Skeletal muscle tissue (tissue), 4 donors: ENCODE measurements around the gene QRICH1. TPM values are rescaled to one million over a fixed set of nuclear protein-coding genes. Genes with fewer than 3 reads are reported as not detected.

ENCODE experiments used
- H3K27ac ChIP-seq: one replicate; pipeline ENCODE4 v1.7.0; 2013; ENCODE audit warnings: mild to moderate bottlenecking, low read depth, low read length, inconsistent platforms
- H3K27me3 ChIP-seq, 3 donors: one replicate each; pipeline ENCODE4 v1.7.0; 2013; ENCODE audit warnings: low read length in 3 of 3; ENCODE audit not compliant: control insufficient read depth in 3 of 3, insufficient read depth in 3 of 3
- H3K36me3 ChIP-seq, 3 donors: one replicate each; pipeline ENCODE4 v1.7.0; 2013; ENCODE audit warnings: low read length in 3 of 3; ENCODE audit not compliant: control insufficient read depth in 3 of 3, insufficient read depth in 3 of 3
- H3K4me1 ChIP-seq, 3 donors: one replicate each; pipeline ENCODE4 v1.7.0; 2013; ENCODE audit warnings: low read length in 3 of 3, mild to moderate bottlenecking in 3 of 3; ENCODE audit not compliant: control insufficient read depth in 3 of 3, insufficient read depth in 3 of 3
- H3K4me3 ChIP-seq, 3 donors: one replicate each; pipeline ENCODE4 v1.7.0; 2013; ENCODE audit warnings: low read length in 3 of 3
- H3K9ac ChIP-seq, 3 donors: one replicate each; pipeline ENCODE4 v1.7.0; 2013; ENCODE audit warnings: low read length in 3 of 3, mild to moderate bottlenecking in 3 of 3, moderate library complexity in 2 of 3, low read depth in 1 of 3
- H3K9me3 ChIP-seq, 3 donors: one replicate each; pipeline ENCODE4 v1.7.0; 2013; ENCODE audit warnings: low read length in 3 of 3; ENCODE audit not compliant: control insufficient read depth in 3 of 3
- total RNA-seq: library from RNA; depleted of rRNA; stranded (reverse); fragments of >200 nt; gene quantifications from one replicate; pipeline ENCODE4 v1.2.3, GENCODE V29; 2014
- donor health status: Osteomylitis.

QRICH1 gene
- total RNA-seq, 1 donor from 2014 or later = 92.9 TPM

DNA sequence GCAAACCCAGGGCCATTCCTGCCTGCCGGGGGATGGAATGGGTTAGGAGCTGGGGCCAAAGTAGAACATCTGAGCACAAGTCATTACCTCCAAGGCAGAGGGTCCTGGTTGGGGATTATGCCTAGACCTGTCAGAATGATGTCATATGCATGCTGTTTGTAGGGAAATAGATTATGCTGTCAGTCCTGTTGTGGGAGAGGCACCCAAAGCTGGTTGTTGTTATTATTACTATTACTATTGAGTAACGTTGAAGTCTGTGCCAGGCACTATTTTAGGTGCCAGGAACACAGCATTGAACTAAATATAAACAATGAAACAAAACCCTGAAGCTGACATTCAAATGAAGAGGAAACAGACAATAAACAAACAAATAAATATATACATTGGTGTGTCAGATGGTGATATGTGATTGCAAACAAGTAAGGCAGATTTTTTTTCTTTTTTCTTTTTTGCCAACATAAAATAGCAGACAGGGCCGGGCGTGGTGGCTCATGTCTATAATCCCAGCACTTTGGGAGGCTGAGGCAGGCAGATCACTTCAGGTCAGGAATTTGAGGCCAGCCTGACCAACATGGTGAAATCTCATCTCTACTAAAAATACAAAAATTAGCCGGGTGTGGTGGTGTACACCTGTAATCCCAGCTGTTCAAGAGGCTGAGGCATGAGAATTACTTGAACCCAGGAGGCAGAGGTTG, 101.9 kb downstream of the QRICH1 start:
- no peaks in the 10 kb centered on the region for H3K27me3 ChIP-seq
- H3K9ac ChIP-seq = peak overlapping the region in 2 of 3 donors; percentile 80 to 92
- H3K9me3 ChIP-seq = no peaks in the 10 kb centered on the region
- peak overlapping the region; percentile 87 for H3K27ac ChIP-seq
- peaks cover 25 to 33% (median 28%) of the 10 kb centered on the region in 3 donors for H3K4me1 ChIP-seq
- H3K4me3 ChIP-seq = peak overlapping the region; percentile 82 to 91 (median 88)
- H3K36me3 ChIP-seq = peaks cover 0 to 7% (median 6%) of the 10 kb centered on the region in 3 donors

DNA sequence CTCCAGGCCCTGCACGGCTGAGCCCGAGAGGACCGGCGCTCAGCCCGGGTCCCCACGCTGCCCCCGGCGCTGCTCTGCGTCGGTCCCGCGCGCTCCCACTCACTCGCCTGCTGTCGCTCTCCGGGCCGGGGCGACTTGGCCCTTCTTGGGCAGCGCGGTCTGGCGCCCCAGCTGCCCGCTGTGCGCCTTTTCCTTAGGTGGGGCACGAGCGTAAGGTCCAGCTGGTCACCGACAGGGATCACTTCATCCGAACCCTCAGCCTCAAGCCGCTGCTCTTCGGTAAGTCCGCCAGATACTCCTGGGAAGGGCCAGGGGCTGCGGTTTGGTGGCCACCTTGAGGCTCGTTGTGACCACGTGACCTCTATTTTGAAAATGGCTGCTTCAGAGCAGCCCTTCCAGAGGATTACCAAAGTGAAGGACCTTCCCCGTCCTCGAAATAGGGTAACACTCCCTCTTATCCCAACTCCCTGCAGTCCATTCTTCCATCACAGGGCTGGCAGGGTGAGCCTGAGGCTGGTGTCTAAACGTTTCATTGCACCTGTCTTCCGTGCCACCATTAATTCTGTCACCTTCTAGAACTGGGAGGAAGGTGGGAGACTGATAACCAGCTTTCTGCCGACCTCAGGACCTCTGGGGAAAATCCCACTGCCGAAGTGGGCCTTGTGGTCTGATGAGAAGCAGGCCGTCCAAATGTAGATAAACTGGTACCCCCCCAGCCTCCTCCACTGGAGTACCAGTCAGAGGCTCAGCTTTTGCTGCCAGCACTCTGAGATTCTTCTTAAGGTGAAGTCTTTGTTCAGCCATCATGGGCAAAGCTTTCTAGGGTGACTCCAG, 103.0 kb downstream of the QRICH1 start:
- H3K9me3 ChIP-seq = no peaks in the 10 kb centered on the region
- peaks cover 5 to 11% (median 9%) of the 10 kb centered on the region in 3 donors for H3K36me3 ChIP-seq
- H3K27me3 ChIP-seq = no peaks in the 10 kb centered on the region
- H3K4me3 ChIP-seq = peak overlapping the region; percentile 82 to 91 (median 88)
- peak overlapping the region; percentile 87 for H3K27ac ChIP-seq
- H3K4me1 ChIP-seq = peaks cover 25 to 33% (median 28%) of the 10 kb centered on the region in 3 donors
- H3K9ac ChIP-seq = peak overlapping the region; percentile 80 to 92 (median 86)

DNA sequence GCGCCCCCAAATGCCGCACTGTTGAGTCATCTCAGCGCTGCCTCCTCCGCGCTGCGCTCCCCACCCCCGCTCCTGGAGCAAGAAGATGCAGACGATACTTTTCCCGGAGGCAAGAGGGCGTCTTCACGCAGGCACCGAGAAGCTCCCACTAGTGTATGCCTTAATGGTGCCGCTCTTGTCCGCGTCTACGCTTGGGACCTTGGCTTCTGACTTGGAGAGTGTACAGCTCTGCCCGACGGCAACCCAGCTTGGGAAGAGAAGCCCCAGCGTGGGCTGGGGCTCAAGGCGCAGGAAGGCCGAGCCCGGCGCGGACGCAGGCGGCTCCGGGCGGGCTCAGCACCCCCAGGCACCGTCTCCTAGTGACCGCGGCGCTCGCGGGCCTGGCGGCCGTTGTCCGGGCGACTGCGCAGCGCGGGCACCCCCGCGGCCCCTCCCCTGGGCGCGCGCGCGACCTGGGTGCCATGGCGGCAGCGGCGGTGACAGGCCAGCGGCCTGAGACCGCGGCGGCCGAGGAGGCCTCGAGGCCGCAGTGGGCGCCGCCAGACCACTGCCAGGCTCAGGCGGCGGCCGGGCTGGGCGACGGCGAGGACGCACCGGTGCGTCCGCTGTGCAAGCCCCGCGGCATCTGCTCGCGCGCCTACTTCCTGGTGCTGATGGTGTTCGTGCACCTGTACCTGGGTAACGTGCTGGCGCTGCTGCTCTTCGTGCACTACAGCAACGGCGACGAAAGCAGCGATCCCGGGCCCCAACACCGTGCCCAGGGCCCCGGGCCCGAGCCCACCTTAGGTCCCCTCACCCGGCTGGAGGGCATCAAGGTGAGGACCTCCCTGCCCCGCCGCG, 103.9 kb downstream of the QRICH1 start, which contains the start of gene P4HTM:
Gene P4HTM (plus strand): TSS at position 446 of the 840 bp plus-strand sequence. CDS start 16 bp downstream, at position 462.
- Histone ChIP-seq H3K4me1 (peaks cover 25 to 33% (median 28%) of the 10 kb centered on the region in 3 donors), H3K36me3 (peaks cover 7 to 16% (median 10%) of the 10 kb centered on the region in 3 donors)

DNA sequence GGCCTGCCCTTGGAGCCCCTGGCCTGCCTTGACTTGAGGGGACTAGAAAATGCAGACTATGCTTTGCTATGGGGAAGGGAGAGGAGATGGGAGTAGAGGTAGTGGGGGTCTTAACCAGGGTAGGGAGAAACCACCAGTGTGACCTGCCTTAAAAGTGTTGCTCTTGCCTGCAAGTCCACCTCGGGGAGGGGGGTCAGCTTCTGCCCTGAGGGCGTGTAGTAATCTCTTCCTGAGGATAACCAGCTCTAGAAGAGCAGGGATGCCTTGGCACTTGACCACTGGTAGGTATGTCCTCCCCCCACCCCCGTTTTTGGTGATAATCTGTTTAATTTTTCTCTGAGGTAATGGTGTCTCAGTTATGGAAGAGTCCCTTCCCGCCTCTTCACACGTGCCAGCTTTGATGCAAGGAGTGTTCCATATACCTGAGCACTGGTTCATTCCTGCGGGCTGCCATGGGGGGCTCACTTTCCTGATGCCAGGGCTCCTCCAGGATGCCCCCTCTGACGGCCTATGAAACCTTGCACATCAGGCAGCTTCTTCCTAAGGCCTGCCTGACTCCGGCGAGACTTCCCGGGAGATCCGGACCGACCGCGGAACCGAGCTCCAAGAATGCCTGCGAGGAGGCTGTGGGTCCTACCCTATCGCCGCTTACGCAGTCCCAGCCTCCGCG, 104.6 kb downstream of the QRICH1 start:
- peak overlapping the region; percentile 87 for H3K27ac ChIP-seq
- H3K9me3 ChIP-seq = no peaks in the 10 kb centered on the region
- peak overlapping the region; percentile 80 to 91 (median 88) for H3K4me3 ChIP-seq
- H3K36me3 ChIP-seq = peaks cover 11 to 24% (median 15%) of the 10 kb centered on the region in 3 donors
- no peaks in the 10 kb centered on the region for H3K27me3 ChIP-seq
- peaks cover 25 to 33% (median 28%) of the 10 kb centered on the region in 3 donors for H3K4me1 ChIP-seq
- H3K9ac ChIP-seq = peak overlapping the region; percentile 73 to 92 (median 79)

More for the DNA sequence above, 103.9 kb downstream of the QRICH1 start, which contains the start of gene P4HTM:
- Histone ChIP-seq H3K27me3 (no peaks in the 10 kb centered on the region), H3K9ac (peak within 1 kb of the TSS; percentile 80 to 92 (median 86)), H3K9me3 (no peaks in the 10 kb centered on the region), H3K4me3 (peak within 1 kb of the TSS; percentile 82 to 91 (median 88)), H3K27ac (peak within 1 kb of the TSS; percentile 87)

DNA sequence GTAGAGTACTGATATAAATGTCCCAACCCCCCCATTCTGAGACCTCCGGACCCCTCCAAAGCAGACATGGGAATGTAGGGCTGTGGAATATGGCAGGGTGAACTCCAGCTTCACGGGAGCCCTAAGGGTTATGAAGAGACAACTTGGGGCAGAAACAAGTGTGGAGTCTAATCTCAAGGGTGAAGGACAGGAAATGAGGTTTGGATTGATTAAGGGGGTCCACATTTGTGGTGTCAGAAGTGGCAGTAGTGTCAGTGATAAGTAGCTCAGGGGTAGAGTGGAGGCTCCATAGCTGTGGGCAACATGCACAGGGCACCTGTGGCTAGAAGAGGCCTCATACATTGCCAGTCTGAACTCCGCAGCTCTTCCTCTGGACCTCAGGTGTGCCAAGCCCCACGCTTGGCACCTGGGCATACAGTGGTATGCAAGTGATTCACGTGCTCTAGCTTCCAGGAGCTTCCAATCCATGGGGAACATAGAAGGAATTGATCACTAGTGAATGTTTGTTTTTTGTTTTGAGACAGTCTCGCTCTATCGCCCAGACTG, 108.0 kb downstream of the QRICH1 start:
- no peaks in the 10 kb centered on the region for H3K9me3 ChIP-seq
- no peaks in the 10 kb centered on the region for H3K27me3 ChIP-seq
- H3K27ac ChIP-seq = no peak overlapping the region
- peaks cover 10 to 19% (median 13%) of the 10 kb centered on the region in 3 donors for H3K4me1 ChIP-seq
- peaks cover 35 to 51% (median 45%) of the 10 kb centered on the region in 3 donors for H3K36me3 ChIP-seq
- no peak overlapping the region for H3K9ac ChIP-seq
- H3K4me3 ChIP-seq = no peak overlapping the region

DNA sequence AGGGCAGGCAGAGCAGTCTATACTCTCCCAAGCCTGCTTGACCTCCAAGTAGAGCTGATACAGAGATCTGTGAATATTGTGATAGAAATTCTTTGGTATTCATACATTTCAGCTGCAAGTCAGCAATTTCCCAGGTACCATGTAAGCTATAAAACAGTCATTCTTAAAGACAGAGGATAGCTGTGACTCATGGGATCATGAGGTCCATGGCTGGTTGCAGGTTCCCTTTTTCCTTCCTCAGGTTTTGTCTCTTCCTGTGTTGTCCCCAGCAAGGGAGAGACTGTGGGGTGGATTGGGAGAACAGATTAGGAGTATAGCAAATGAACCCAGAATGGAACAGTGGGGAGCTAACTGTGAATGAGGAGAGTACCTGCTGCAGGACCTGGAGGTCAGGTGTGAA, 109.2 kb downstream of the QRICH1 start:
- Histone ChIP-seq H3K9me3 (no peaks in the 10 kb centered on the region), H3K9ac (peak overlapping the region in 1 of 3 donors; percentile 4), H3K4me1 (peaks cover 8 to 9% (median 9%) of the 10 kb centered on the region in 3 donors), H3K36me3 (peaks cover 44 to 60% (median 57%) of the 10 kb centered on the region in 3 donors), H3K27me3 (no peaks in the 10 kb centered on the region), H3K27ac (no peak overlapping the region), H3K4me3 (no peak overlapping the region)

DNA sequence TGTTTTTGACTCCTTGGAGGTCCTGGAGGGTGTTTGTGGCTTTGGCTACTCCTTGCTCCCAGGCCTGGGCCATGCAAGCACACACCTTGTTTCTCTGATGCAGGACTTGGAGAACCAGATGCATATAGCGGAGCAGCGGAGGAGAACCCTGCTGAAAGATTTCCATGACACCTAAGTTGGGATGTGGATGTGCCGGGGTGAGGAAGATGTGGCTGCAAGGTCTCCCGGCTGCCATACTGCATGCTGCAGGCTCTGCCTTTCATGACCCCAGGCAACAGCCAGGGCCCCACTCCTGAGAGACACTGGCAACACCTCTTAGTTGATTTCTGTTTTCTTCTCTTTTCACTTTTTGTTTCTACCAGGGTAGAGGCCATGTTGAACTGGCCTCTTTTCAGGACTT, 110.8 kb downstream of the QRICH1 start:
- Histone ChIP-seq H3K36me3 (peaks cover 54 to 69% (median 68%) of the 10 kb centered on the region in 3 donors), H3K27ac (no peak overlapping the region)

DNA sequence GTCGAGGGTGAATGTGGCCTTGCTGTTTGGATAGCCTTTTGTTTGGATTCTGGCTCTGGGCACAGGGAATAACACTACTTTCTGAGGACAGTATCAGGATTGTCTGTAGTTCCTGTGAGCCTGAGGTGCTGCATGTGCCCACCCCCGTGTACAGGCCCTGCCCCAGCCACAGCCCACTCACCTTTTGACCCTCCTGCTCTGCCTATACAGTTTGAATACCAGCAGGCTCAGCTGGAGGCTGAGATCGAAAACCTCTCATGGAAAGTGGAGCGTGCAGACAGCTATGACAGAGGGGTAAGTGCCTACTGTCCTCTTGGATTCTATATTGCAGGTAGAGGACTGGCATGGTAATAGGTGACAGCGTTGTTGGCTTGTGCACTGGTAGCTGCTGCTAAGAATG, 111.2 kb downstream of the QRICH1 start:
- H3K9ac ChIP-seq = no peak overlapping the region
- no peak overlapping the region for H3K27ac ChIP-seq
- H3K4me1 ChIP-seq = no peaks in the 10 kb centered on the region
- H3K4me3 ChIP-seq = no peak overlapping the region
- no peaks in the 10 kb centered on the region for H3K27me3 ChIP-seq
- H3K36me3 ChIP-seq = peaks cover 54 to 73% (median 72%) of the 10 kb centered on the region in 3 donors
- no peaks in the 10 kb centered on the region for H3K9me3 ChIP-seq

More for the DNA sequence above, 110.8 kb downstream of the QRICH1 start:
- no peaks in the 10 kb centered on the region for H3K9me3 ChIP-seq
- no peak overlapping the region for H3K9ac ChIP-seq
- no peak overlapping the region for H3K4me3 ChIP-seq
- H3K27me3 ChIP-seq = no peaks in the 10 kb centered on the region
- H3K4me1 ChIP-seq = no peaks in the 10 kb centered on the region

DNA sequence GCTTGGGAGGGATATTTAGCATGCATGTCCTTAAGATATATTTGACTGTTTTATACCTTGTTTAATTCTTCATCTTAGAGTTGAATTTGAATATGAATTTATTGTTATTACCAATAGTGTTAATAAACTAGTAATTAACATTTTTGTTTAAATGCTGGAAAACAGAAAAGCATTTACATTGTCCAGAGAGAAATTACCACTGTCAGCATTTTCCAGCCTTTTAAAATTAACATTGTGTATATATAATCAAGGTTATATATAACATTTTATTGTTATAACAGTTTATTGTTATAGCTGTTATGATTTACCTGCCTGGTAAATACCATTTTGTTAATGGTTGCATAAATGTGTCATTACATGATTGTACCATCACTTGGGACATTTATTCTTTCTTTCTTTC, 111.9 kb downstream of the QRICH1 start:
- no peak overlapping the region for H3K9ac ChIP-seq
- no peaks in the 10 kb centered on the region for H3K27me3 ChIP-seq
- H3K9me3 ChIP-seq = no peaks in the 10 kb centered on the region
- H3K4me3 ChIP-seq = no peak overlapping the region
- no peaks in the 10 kb centered on the region for H3K4me1 ChIP-seq
- H3K27ac ChIP-seq = no peak overlapping the region
- H3K36me3 ChIP-seq = peaks cover 58 to 79% (median 76%) of the 10 kb centered on the region in 3 donors
